Nephron (organoid): ENCODE data around the gene RGS10.
"Not testable (repeated sequence)": the region's sequence is repeated elsewhere in the genome, so short reads cannot be mapped to it uniquely, and the experiment has no call there.

Experiments
- H3K27ac Mint-ChIP-seq, 3 experiments: 2 replicates each; pipeline ENCODE4 v1.8.0; 2020; ENCODE audit warnings: mixed read lengths in 3 of 3, mild to moderate bottlenecking in 2 of 3, moderate library complexity in 1 of 3
- H3K27me3 Mint-ChIP-seq: 2 replicates; pipeline ENCODE4 v1.8.0; 2021; ENCODE audit warnings: low read depth, mild to moderate bottlenecking, moderate library complexity, mixed read lengths
- H3K36me3 Mint-ChIP-seq: 2 replicates; pipeline ENCODE4 v1.8.0; 2020; ENCODE audit warnings: low read depth, mixed read lengths
- H3K4me1 Mint-ChIP-seq: 2 replicates; pipeline ENCODE4 v1.8.0; 2020; ENCODE audit warnings: mixed read lengths
- H3K4me3 Mint-ChIP-seq, 3 experiments: 2 replicates each; pipeline ENCODE4 v1.8.0; 2020; ENCODE audit warnings: mild to moderate bottlenecking in 3 of 3, mixed read lengths in 3 of 3, moderate library complexity in 2 of 3
- H3K9me3 Mint-ChIP-seq: 2 replicates; pipeline ENCODE4 v1.8.0; 2020; ENCODE audit warnings: mixed read lengths
- CTCF ChIP-seq, 3 experiments: fragments of 200-600 bp; sonication (generic); IDR thresholded peaks; one replicate each; pipeline ENCODE4 v1.5.0; 2021; ENCODE audit warnings: antibody characterized with exemption in 3 of 3; ENCODE audit not compliant: unreplicated experiment in 3 of 3

Gene RGS10

DNA sequence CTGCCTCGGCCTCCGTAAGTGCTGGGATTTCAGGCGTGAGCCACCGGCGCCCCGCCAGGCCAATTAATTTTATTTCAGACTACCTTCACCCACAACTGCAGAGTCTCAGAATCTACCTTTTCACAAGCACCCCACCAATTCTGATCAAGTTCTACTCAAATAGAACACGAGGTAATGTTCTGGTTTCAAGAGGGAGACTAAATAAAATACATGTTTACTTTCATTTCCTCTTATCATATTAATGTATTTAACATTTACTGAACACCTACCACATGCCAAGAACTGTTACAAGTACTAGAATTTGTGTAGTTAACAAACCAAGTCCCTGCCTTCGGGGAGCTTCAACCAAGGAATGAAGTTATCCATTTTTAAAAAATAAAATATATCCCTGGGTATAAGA lies 25.5 kb upstream of the RGS10 start:
- Mint-ChIP-seq H3K4me1 (peaks cover 11% of the 10 kb centered on the region), H3K9me3 (no peaks in the 10 kb centered on the region), H3K36me3 (peaks cover 5% of the 10 kb centered on the region), H3K4me3 (no peak overlapping the region), H3K27me3 (no peaks in the 10 kb centered on the region), H3K27ac (no peak overlapping the region)
- TF ChIP-seq CTCF (IDR thresholded peaks at IDR 0.05; ENCODE audit: unreplicated experiment in 3 of 3): no peak

DNA sequence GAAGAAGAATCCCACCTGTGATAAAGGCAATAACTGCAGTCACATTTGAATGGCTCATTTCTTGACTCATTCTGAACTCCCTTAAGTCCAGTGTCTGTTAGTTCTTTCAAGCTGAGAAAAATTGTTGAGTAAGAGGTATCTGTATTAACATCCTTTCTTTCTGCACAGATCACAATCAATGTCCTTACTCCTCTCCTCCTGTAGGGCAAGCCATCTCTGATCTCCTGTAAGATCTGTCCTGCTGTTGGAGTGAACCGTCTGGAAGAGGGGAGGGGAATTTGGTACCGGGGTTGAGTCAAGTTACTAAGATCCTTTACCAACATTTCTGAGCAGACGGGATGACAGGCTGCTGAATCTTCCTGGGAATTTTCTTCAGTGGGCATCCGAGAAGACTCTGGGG lies 19.6 kb upstream of the RGS10 start:
- Mint-ChIP-seq H3K9me3 (peaks cover 3% of the 10 kb centered on the region), H3K4me1 (no peaks in the 10 kb centered on the region), H3K27me3 (no peaks in the 10 kb centered on the region), H3K27ac (no peak overlapping the region), H3K4me3 (no peak overlapping the region), H3K36me3 (no peaks in the 10 kb centered on the region)
- TF ChIP-seq CTCF (IDR thresholded peaks at IDR 0.05; ENCODE audit: unreplicated experiment in 3 of 3): no peak

DNA sequence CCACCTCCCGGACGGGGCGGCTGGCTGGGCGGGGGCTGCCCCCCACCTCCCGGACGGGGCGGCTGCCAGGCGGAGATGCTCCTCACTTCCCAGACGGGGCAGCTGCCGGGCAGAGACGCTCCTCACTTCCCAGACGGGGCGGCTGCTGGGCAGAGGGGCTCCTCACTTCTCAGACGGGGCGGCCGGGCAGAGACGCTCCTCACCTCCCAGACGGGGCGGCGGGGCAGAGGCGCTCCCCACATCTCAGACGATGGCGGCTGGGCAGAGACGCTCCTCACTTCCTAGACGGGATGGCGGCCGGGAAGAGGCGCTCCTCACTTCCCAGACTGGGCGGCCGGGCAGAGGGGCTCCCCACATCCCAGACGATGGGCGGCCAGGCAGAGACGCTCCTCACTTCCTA lies 17.0 kb upstream of the RGS10 start:
- not testable (repeated sequence) for H3K27me3 Mint-ChIP-seq, H3K9me3 Mint-ChIP-seq, H3K4me3 Mint-ChIP-seq, H3K4me1 Mint-ChIP-seq, H3K36me3 Mint-ChIP-seq, H3K27ac Mint-ChIP-seq

GRCh38 chr10:119556081-119556480 lies 13.6 kb upstream of the RGS10 start:
- H3K36me3 Mint-ChIP-seq, H3K4me1 Mint-ChIP-seq, H3K9me3 Mint-ChIP-seq, H3K4me3 Mint-ChIP-seq, H3K27ac Mint-ChIP-seq: not testable (repeated sequence)
- H3K27me3 Mint-ChIP-seq: peaks cover 11% of the 10 kb centered on the region

GRCh38 chr10:119555178-119555784 lies 12.8 kb upstream of the RGS10 start:
- H3K27ac Mint-ChIP-seq: no peak overlapping the region
- no peak for TF ChIP-seq CTCF (IDR thresholded peaks at IDR 0.05; ENCODE audit: unreplicated experiment in 3 of 3)
- H3K27me3 Mint-ChIP-seq: peaks cover 11% of the 10 kb centered on the region
- H3K4me3 Mint-ChIP-seq: no peak overlapping the region
- H3K36me3 Mint-ChIP-seq: no peaks in the 10 kb centered on the region
- H3K9me3 Mint-ChIP-seq: no peaks in the 10 kb centered on the region
- no peaks in the 10 kb centered on the region for H3K4me1 Mint-ChIP-seq

DNA sequence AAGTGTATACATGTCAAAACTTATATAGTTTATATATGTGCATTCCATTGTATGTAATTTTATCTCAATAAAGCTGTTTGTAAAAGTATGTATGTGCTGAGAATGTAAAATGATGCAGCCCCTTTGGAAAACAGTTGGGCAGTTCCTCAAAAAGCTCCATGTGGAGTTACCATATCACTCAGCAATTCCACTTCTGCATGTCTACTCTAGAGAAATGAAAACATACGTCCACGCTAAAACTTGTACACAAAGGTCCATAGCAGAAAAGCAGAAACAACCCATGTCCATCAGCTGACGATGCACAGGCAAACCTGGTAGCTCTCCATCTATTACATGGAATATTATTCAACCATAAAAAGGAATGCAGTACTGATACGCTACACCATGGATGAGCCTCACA lies 8.3 kb upstream of the RGS10 start:
- H3K36me3 Mint-ChIP-seq: no peaks in the 10 kb centered on the region
- no peak overlapping the region for H3K27ac Mint-ChIP-seq
- no peaks in the 10 kb centered on the region for H3K9me3 Mint-ChIP-seq
- H3K4me3 Mint-ChIP-seq: no peak overlapping the region
- TF ChIP-seq CTCF (IDR thresholded peaks at IDR 0.05; ENCODE audit: unreplicated experiment in 3 of 3): no peak
- H3K27me3 Mint-ChIP-seq: peaks cover 32% of the 10 kb centered on the region
- H3K4me1 Mint-ChIP-seq: peaks cover 6% of the 10 kb centered on the region

GRCh38 chr10:119549247-119549999 lies 6.9 kb upstream of the RGS10 start:
- Mint-ChIP-seq H3K4me3 (no peak overlapping the region), H3K36me3 (no peaks in the 10 kb centered on the region), H3K27me3 (peaks cover 46% of the 10 kb centered on the region), H3K27ac (no peak overlapping the region), H3K4me1 (peaks cover 10% of the 10 kb centered on the region), H3K9me3 (no peaks in the 10 kb centered on the region)
- no peak for TF ChIP-seq CTCF (IDR thresholded peaks at IDR 0.05; ENCODE audit: unreplicated experiment in 3 of 3)
